Liver (tissue), 9 donors: ENCODE data around the gene EFEMP2. TPM values are rescaled to one million over a fixed set of nuclear protein-coding genes. Genes with fewer than 3 reads are reported as not detected.

Source experiments
- DNase-seq: peaks from one replicate; pipeline ENCODE4 v3.0.0-alpha.2; 2017; ENCODE audit warnings: low spot score
- H3K27ac ChIP-seq, 2 donors: one replicate each; pipeline ENCODE4 v1.7.0; 2013; ENCODE audit warnings: inconsistent platforms in 2 of 2, low read length in 2 of 2, control low read depth in 1 of 2, low read depth in 1 of 2, mild to moderate bottlenecking in 1 of 2
- H3K27me3 ChIP-seq, 4 donors: one replicate each; pipeline versions ENCODE4 v1.6.1 to v1.7.0; 2013; ENCODE audit warnings: low read length in 3 of 4, inconsistent platforms in 1 of 4, mild to moderate bottlenecking in 1 of 4, moderate library complexity in 1 of 4; ENCODE audit not compliant: control insufficient read depth in 4 of 4, insufficient read depth in 4 of 4
- H3K36me3 ChIP-seq, 4 donors: one replicate each; pipeline versions ENCODE4 v1.6.1 to v1.7.0; 2013; ENCODE audit warnings: low read length in 3 of 4, mild to moderate bottlenecking in 3 of 4, low read depth in 1 of 4, moderate library complexity in 1 of 4; ENCODE audit not compliant: control insufficient read depth in 4 of 4, insufficient read depth in 3 of 4
- H3K4me1 ChIP-seq, 4 donors: one replicate each; pipeline versions ENCODE4 v1.6.1 to v1.7.0; 2013; ENCODE audit warnings: low read length in 3 of 4, mild to moderate bottlenecking in 3 of 4, moderate library complexity in 1 of 4; ENCODE audit not compliant: control insufficient read depth in 4 of 4, insufficient read depth in 4 of 4
- H3K4me3 ChIP-seq, 3 donors: one replicate each; pipeline versions ENCODE4 v1.6.1 to v1.7.0; 2013; ENCODE audit warnings: low read length in 3 of 3, control low read depth in 1 of 3, low read depth in 1 of 3, mild to moderate bottlenecking in 1 of 3
- H3K9ac ChIP-seq, 2 donors: one replicate each; pipeline ENCODE4 v1.7.0; 2013; ENCODE audit warnings: low read length in 2 of 2, mild to moderate bottlenecking in 2 of 2, moderate library complexity in 2 of 2, control low read depth in 1 of 2, low read depth in 1 of 2
- H3K9me3 ChIP-seq, 4 donors: one replicate each; pipeline versions ENCODE4 v1.6.1 to v1.7.0; 2013; ENCODE audit warnings: low read length in 3 of 4; ENCODE audit not compliant: control insufficient read depth in 4 of 4
- CTCF ChIP-seq: fragments of 150-350 bp; IDR thresholded peaks from 2 replicates; pipeline ENCODE4 v1.5.1; 2017; ENCODE audit warnings: improper control_type of control experiment, low read depth, low read length; ENCODE audit not compliant: missing input control
- FOXA2 ChIP-seq: IDR thresholded peaks from 2 replicates; pipeline ENCODE4 v1.6.1; 2016; ENCODE audit warnings: antibody characterized with exemption
- GABPA ChIP-seq, 2 donors: IDR thresholded peaks in 1 of 2; conservative IDR thresholded peaks in 1 of 2; 2 replicates each; pipeline ENCODE4 v1.6.1; 2016; ENCODE audit warnings: antibody characterized with exemption in 2 of 2, mild to moderate bottlenecking in 1 of 2, moderate library complexity in 1 of 2
- HNF4A ChIP-seq, 2 donors: conservative IDR thresholded peaks; 2 replicates each; pipeline ENCODE4 v1.6.1; 2016; ENCODE audit warnings: antibody characterized with exemption in 2 of 2, mild to moderate bottlenecking in 2 of 2
- JUND ChIP-seq, 2 donors: IDR thresholded peaks; 2 replicates each; pipeline ENCODE4 v1.6.1; 2016; ENCODE audit warnings: antibody characterized with exemption in 2 of 2
- NR2F2 ChIP-seq: IDR thresholded peaks from 2 replicates; pipeline ENCODE4 v1.6.1; 2016; ENCODE audit warnings: antibody characterized with exemption
- RAD21 ChIP-seq, 2 donors: IDR thresholded peaks; 2 replicates each; pipeline ENCODE4 v1.6.1; 2016; ENCODE audit warnings: antibody characterized with exemption in 2 of 2, mild to moderate bottlenecking in 2 of 2
- RXRA ChIP-seq, 2 donors: IDR thresholded peaks; 2 replicates each; pipeline ENCODE4 v1.6.1; 2017 to 2018; ENCODE audit warnings: antibody characterized with exemption in 2 of 2, mild to moderate bottlenecking in 1 of 2
- SP1 ChIP-seq: IDR thresholded peaks from 2 replicates; pipeline ENCODE4 v1.6.1; 2018; ENCODE audit warnings: antibody characterized with exemption, mild to moderate bottlenecking
- TAF1 ChIP-seq: conservative IDR thresholded peaks from 2 replicates; pipeline ENCODE4 v1.6.1; 2016; ENCODE audit warnings: antibody characterized with exemption, mild to moderate bottlenecking
- WGBS: extraction: QIAGEN DNeasy Blood & Tissue Kit; methylation state at CpG from one replicate; pipeline ENCODE4 v1.1.7; 2013; 5-methylcytosine and 5-hydroxymethylcytosine counted together
- polyA plus RNA-seq, 2 donors: library from polyadenylated mRNA; stranded (reverse) in 1 of 2; unstranded in 1 of 2; fragments of 200-250 nt in 1 of 2; fragments of >200 nt in 1 of 2; fragmentation: Nextera tagmentation in 1 of 2; extraction: Ambion mirVana in 1 of 2; gene quantifications; one replicate each; pipeline versions ENCODE4 v1.2.1 to v1.2.3, GENCODE V29; 2013 to 2015
- total RNA-seq, 2 donors: library from RNA; depleted of rRNA; stranded (reverse); fragments of >200 nt; gene quantifications; one replicate each; pipeline ENCODE4 v1.2.3, GENCODE V29; 2014
- TF ChIP-seq, protein P1 (sequence below): IDR thresholded peaks from 2 replicates; pipeline ENCODE4 v1.6.1; 2016; ENCODE audit warnings: antibody characterized with exemption
- TF ChIP-seq, protein P2 (sequence below): IDR thresholded peaks from 2 replicates; pipeline ENCODE4 v1.6.1; 2016; ENCODE audit warnings: antibody characterized with exemption
- TF ChIP-seq, protein P3 (sequence below): IDR thresholded peaks from 2 replicates; pipeline ENCODE4 v1.6.1; 2016; ENCODE audit warnings: antibody characterized with exemption, mild to moderate bottlenecking
- donor health status: healthy.
- donor health status: healthy.
- donor health status: healthy.
- donor health status: healthy.
- donor health status: healthy.

The EFEMP2 gene
- total and polyA plus RNA-seq, 4 donors, result 5.0 to 10.7 (median 5.3) TPM

GRCh38 chr11:65826984-65827735 lies 45.4 kb downstream of the EFEMP2 start:
- H3K36me3 ChIP-seq, result no peaks in the 10 kb centered on the region
- peaks cover 0 to 5% (median 2%) of the 10 kb centered on the region in 4 donors for H3K4me1 ChIP-seq
- H3K27ac ChIP-seq, result no peak overlapping the region
- DNase-seq, result no peak
- WGBS, result 75% methylated on average over 8 of the region's 8 CpGs
- H3K27me3 ChIP-seq, result no peaks in the 10 kb centered on the region
- TF ChIP-seq RXRA (IDR thresholded peaks at IDR 0.05), result no peak
- TF ChIP-seq HNF4A (conservative IDR thresholded peaks at IDR 0.05), result no peak
- TF ChIP-seq, protein P1, sequence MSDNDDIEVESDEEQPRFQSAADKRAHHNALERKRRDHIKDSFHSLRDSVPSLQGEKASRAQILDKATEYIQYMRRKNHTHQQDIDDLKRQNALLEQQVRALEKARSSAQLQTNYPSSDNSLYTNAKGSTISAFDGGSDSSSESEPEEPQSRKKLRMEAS, result no peak
- TF ChIP-seq GABPA (IDR thresholded peaks at IDR 0.05 in 1 of 2, conservative IDR thresholded peaks at IDR 0.05 in 1 of 2), result no peak
- no peak for TF ChIP-seq RAD21 (IDR thresholded peaks at IDR 0.05)
- no peak for TF ChIP-seq SP1
- no peak for TF ChIP-seq JUND (IDR thresholded peaks at IDR 0.05)
- TF ChIP-seq NR2F2, result no peak
- TF ChIP-seq, protein P2, sequence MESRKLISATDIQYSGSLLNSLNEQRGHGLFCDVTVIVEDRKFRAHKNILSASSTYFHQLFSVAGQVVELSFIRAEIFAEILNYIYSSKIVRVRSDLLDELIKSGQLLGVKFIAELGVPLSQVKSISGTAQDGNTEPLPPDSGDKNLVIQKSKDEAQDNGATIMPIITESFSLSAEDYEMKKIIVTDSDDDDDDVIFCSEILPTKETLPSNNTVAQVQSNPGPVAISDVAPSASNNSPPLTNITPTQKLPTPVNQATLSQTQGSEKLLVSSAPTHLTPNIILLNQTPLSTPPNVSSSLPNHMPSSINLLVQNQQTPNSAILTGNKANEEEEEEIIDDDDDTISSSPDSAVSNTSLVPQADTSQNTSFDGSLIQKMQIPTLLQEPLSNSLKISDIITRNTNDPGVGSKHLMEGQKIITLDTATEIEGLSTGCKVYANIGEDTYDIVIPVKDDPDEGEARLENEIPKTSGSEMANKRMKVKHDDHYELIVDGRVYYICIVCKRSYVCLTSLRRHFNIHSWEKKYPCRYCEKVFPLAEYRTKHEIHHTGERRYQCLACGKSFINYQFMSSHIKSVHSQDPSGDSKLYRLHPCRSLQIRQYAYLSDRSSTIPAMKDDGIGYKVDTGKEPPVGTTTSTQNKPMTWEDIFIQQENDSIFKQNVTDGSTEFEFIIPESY, result no peak
- TF ChIP-seq CTCF, result no peak
- TF ChIP-seq, protein P3, sequence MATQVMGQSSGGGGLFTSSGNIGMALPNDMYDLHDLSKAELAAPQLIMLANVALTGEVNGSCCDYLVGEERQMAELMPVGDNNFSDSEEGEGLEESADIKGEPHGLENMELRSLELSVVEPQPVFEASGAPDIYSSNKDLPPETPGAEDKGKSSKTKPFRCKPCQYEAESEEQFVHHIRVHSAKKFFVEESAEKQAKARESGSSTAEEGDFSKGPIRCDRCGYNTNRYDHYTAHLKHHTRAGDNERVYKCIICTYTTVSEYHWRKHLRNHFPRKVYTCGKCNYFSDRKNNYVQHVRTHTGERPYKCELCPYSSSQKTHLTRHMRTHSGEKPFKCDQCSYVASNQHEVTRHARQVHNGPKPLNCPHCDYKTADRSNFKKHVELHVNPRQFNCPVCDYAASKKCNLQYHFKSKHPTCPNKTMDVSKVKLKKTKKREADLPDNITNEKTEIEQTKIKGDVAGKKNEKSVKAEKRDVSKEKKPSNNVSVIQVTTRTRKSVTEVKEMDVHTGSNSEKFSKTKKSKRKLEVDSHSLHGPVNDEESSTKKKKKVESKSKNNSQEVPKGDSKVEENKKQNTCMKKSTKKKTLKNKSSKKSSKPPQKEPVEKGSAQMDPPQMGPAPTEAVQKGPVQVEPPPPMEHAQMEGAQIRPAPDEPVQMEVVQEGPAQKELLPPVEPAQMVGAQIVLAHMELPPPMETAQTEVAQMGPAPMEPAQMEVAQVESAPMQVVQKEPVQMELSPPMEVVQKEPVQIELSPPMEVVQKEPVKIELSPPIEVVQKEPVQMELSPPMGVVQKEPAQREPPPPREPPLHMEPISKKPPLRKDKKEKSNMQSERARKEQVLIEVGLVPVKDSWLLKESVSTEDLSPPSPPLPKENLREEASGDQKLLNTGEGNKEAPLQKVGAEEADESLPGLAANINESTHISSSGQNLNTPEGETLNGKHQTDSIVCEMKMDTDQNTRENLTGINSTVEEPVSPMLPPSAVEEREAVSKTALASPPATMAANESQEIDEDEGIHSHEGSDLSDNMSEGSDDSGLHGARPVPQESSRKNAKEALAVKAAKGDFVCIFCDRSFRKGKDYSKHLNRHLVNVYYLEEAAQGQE, result no peak
- TF ChIP-seq FOXA2, result no peak
- no peak for TF ChIP-seq TAF1
- H3K4me3 ChIP-seq, result no peak overlapping the region
- H3K9ac ChIP-seq, result no peak overlapping the region
- no peaks in the 10 kb centered on the region for H3K9me3 ChIP-seq
